ENCODE measurements around the gene SLIT3. TPM values are rescaled to one million over a fixed set of nuclear protein-coding genes. Genes with fewer than 3 reads are reported as not detected.

The SLIT3 gene
- polyA plus RNA-seq, 1 donor = 18.3 TPM

DNA sequence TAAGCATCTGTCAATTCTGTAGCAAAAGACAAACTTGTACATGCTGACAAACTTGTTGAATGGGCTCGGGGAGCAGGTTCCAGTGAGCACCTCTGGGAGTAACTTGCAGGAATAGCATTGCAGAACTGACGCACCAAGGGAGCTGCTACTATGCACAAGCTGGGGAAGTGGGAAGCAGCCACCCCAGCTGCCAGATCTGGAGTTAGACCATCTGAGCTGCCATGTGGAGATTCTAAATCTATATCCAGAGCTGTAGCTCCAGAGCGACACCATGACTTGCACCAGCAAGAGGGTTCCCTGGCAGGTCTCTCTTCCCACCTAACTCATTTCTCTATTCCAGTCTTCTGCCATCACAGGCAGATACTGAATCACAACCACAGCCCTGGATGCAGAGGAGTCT is 375.8 kb downstream of the SLIT3 start:
- Histone ChIP-seq H3K4me1 (ENCODE audit: control insufficient read depth, insufficient read depth, low read length) (no peaks in the 10 kb centered on the region), H3K36me3 (ENCODE audit: control insufficient read depth, insufficient read depth, low read length) (no peaks in the 10 kb centered on the region), H3K27me3 (ENCODE audit: control insufficient read depth, insufficient read depth, low read length) (peaks cover 15% of the 10 kb centered on the region), H3K4me3 (ENCODE audit: low read length) (no peak overlapping the region), H3K27ac (ENCODE audit: low read length) (no peak overlapping the region), H3K9me3 (ENCODE audit: control insufficient read depth, low read depth, low read length) (no peaks in the 10 kb centered on the region)
- no peak for DNase-seq
- no CpG with 5 or more reads among the region's 3 CpGs for WGBS (ENCODE audit: insufficient coverage, low lambda C conversion rate)

DNA sequence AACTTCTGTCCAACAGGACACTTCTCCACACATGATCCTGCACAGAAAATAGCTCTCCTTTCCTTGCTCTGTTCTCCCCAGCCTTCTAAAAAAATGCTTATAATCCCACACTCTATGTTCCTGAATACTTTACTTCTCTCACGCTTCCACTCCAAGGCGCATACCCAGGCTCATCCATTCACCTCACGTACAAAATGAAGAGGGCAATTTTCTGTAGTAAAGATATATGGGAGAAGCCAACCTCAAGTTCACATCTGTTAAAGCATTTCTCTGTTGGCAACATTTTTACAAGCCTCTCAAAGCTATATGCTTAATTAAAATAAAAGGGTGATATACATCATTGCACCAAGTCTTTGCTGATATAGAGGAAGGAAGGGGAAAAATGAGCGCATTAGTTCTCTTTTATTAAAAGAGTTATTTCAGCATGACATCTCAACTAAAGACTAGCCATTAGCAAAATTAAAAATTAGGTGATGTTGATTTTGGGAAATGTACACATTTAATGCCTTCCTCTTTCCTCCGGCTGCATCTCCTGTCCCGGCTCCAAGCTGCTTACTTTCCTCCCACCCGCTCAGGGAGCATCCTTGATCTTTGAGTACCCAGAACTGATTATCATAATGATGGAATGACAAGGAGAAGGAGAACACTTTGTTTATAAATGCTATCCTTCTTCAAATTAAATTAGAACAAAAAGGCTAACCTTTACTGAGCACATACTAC is 379.6 kb downstream of the SLIT3 start:
- 100% methylated on average over 2 of the region's 7 CpGs for WGBS (ENCODE audit: insufficient coverage, low lambda C conversion rate)
- H3K27me3 ChIP-seq (ENCODE audit: control insufficient read depth, insufficient read depth, low read length) = peaks cover 31% of the 10 kb centered on the region
- no peaks in the 10 kb centered on the region for H3K36me3 ChIP-seq (ENCODE audit: control insufficient read depth, insufficient read depth, low read length)
- H3K4me3 ChIP-seq (ENCODE audit: low read length) = no peak overlapping the region
- H3K9me3 ChIP-seq (ENCODE audit: control insufficient read depth, low read depth, low read length) = no peaks in the 10 kb centered on the region
- H3K4me1 ChIP-seq (ENCODE audit: control insufficient read depth, insufficient read depth, low read length) = no peaks in the 10 kb centered on the region
- no peak overlapping the region for H3K27ac ChIP-seq (ENCODE audit: low read length)
- no peak for DNase-seq

DNA sequence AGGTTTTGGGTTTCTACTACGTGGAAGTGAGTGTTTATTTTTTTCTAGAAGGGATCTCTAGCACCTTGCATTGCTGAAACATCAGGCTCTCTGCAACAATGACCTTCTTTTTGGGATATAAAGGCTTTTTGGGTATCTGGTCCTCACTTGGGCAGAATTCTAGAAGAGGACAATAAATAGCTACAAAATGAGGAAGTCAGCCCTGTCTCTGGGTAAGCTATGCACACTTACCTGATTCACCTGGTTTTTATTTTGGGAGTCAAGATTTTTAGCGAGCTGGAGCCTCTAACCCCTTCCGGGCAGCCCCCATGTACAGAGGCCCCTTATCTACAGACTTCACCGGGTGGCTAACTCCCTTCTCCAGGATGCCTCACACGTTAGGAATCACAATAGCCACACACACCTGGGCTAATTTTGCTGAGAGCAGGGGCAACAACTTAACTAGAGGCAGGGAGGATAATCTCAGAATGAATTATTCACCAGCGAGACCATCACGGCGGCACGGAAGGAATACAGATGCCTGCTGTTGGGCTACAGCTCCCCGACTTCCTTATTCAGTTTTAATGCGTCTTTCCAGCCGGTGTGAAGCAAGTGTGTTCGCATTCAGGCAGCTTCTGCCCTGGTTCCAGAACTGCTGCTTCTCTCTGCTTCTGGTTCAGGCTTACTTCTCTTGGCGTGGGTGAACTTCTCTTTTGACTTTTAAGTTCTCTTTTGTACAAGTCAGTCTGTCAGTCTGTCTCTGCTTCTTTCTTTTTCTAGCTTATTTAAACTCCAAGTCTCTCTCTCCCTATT is 380.7 kb downstream of the SLIT3 start:
- 55% methylated on average over 3 of the region's 14 CpGs for WGBS (ENCODE audit: insufficient coverage, low lambda C conversion rate)
- DNase-seq = peak in 1 of 2 donors; percentile 5
- Histone ChIP-seq H3K9me3 (ENCODE audit: control insufficient read depth, low read depth, low read length) (no peaks in the 10 kb centered on the region), H3K27me3 (ENCODE audit: control insufficient read depth, insufficient read depth, low read length) (peaks cover 34% of the 10 kb centered on the region), H3K27ac (ENCODE audit: low read length) (no peak overlapping the region), H3K4me1 (ENCODE audit: control insufficient read depth, insufficient read depth, low read length) (no peaks in the 10 kb centered on the region), H3K4me3 (ENCODE audit: low read length) (no peak overlapping the region), H3K36me3 (ENCODE audit: control insufficient read depth, insufficient read depth, low read length) (no peaks in the 10 kb centered on the region)

DNA sequence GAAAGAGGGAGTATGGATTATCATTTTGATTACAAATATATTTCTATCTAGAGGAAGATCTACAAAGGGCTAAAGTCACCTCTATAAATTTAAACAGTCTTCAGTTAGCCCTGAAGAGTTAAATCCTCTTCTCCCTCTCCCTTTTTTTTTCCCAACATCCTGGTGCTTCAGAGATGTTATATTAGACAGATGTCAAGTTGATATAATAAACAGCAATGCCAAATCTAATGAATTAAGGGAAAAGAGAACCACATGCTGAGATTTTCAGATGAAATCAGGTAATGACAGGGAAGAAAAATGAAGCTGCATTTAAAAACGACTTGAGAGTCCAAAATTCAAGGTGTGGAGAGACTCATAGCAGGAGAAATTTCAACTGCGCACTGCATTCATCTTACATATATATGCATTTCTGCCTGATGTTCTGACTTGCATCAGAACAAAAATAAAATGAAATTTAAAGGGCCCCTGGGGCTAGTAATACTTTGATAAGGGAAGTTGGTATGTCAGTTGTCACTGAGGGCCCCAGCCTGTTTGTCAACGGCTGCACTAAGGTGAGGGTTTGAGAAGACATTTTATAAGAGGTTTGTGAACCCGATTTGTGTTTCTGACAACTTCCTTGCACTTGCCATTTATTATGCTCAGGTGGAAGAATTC is 382.9 kb downstream of the SLIT3 start:
- Histone ChIP-seq H3K27ac (ENCODE audit: low read length) (no peak overlapping the region), H3K36me3 (ENCODE audit: control insufficient read depth, insufficient read depth, low read length) (no peaks in the 10 kb centered on the region), H3K4me1 (ENCODE audit: control insufficient read depth, insufficient read depth, low read length) (no peaks in the 10 kb centered on the region), H3K9me3 (ENCODE audit: control insufficient read depth, low read depth, low read length) (no peaks in the 10 kb centered on the region), H3K4me3 (ENCODE audit: low read length) (no peak overlapping the region), H3K27me3 (ENCODE audit: control insufficient read depth, insufficient read depth, low read length) (peaks cover 34% of the 10 kb centered on the region)
- DNase-seq = no peak
- WGBS (ENCODE audit: insufficient coverage, low lambda C conversion rate) = 75% methylated on average over 2 of the region's 4 CpGs

DNA sequence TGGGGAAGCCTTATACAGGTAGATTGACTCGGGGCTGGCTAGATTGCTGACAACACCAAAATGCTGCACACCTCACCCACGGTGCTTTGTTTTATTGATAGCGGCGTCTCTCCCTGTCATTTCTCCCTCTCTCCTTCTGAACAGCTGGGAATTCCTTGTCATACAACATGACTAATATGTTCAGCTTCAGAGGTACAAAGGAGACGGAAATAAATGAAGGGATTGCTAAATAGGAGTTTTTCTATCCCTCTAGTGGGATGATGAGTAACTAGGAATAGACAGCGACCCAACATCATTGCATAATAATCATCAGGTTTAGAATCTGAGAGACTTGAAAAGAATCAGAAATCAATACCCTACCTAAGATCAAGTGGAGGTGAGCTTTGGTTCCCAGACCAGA is 384.1 kb downstream of the SLIT3 start:
- Histone ChIP-seq H3K36me3 (ENCODE audit: control insufficient read depth, insufficient read depth, low read length) (no peaks in the 10 kb centered on the region), H3K4me1 (ENCODE audit: control insufficient read depth, insufficient read depth, low read length) (no peaks in the 10 kb centered on the region), H3K27me3 (ENCODE audit: control insufficient read depth, insufficient read depth, low read length) (peaks cover 40% of the 10 kb centered on the region), H3K27ac (ENCODE audit: low read length) (no peak overlapping the region), H3K9me3 (ENCODE audit: control insufficient read depth, low read depth, low read length) (no peaks in the 10 kb centered on the region), H3K4me3 (ENCODE audit: low read length) (no peak overlapping the region)
- WGBS (ENCODE audit: insufficient coverage, low lambda C conversion rate) = 67% methylated on average over 2 of the region's 6 CpGs
- no peak for DNase-seq

DNA sequence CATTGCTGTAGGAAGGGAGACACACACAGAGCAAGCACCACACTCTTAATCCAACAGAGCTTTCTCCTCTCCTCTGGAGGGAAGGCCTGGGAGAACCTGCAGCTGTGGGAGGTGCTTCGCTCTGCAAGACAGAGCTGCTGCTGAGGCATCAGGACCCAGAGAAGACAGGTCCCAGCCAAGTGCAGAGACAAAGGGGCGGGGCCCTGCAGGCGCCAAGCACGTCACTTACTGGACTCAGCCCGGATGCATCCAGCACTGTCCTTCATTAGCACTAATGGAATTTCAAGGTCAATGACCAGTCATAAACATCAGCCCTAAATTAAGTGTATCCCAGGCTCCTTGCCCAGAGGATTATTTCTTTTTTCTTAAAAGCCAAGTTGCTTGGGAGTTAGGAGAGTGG is 384.7 kb downstream of the SLIT3 start:
- H3K36me3 ChIP-seq (ENCODE audit: control insufficient read depth, insufficient read depth, low read length) = no peaks in the 10 kb centered on the region
- peak; percentile 26 to 27 for DNase-seq
- WGBS (ENCODE audit: insufficient coverage, low lambda C conversion rate) = no CpG with 5 or more reads among the region's 5 CpGs
- H3K27ac ChIP-seq (ENCODE audit: low read length) = no peak overlapping the region
- H3K4me3 ChIP-seq (ENCODE audit: low read length) = no peak overlapping the region
- peaks cover 37% of the 10 kb centered on the region for H3K27me3 ChIP-seq (ENCODE audit: control insufficient read depth, insufficient read depth, low read length)
- no peaks in the 10 kb centered on the region for H3K9me3 ChIP-seq (ENCODE audit: control insufficient read depth, low read depth, low read length)
- no peaks in the 10 kb centered on the region for H3K4me1 ChIP-seq (ENCODE audit: control insufficient read depth, insufficient read depth, low read length)

DNA sequence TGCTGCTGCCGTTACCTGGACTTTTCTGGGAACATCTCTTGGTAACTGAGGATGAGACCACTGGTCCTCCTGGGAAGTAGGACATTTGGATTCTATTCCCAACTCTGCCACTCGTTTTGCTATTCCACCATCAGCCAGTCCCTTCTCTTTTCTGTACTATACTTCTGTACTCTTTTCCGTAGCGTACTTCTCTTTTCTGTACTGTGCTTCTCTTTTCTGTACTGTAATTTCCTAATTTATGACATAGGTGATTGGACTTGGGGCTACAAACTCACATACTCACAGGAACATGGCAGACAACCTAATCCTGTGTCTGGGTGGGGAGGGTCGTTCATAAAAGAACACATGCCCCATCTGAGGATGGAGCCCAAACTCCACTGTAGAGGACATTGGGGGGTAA is 386.4 kb downstream of the SLIT3 start:
- 94% methylated on average over 3 of the region's 5 CpGs for WGBS (ENCODE audit: insufficient coverage, low lambda C conversion rate)
- Histone ChIP-seq H3K27me3 (ENCODE audit: control insufficient read depth, insufficient read depth, low read length) (peaks cover 22% of the 10 kb centered on the region), H3K4me3 (ENCODE audit: low read length) (no peak overlapping the region), H3K27ac (ENCODE audit: low read length) (no peak overlapping the region), H3K36me3 (ENCODE audit: control insufficient read depth, insufficient read depth, low read length) (no peaks in the 10 kb centered on the region), H3K4me1 (ENCODE audit: control insufficient read depth, insufficient read depth, low read length) (no peaks in the 10 kb centered on the region), H3K9me3 (ENCODE audit: control insufficient read depth, low read depth, low read length) (no peaks in the 10 kb centered on the region)
- DNase-seq = no peak

DNA sequence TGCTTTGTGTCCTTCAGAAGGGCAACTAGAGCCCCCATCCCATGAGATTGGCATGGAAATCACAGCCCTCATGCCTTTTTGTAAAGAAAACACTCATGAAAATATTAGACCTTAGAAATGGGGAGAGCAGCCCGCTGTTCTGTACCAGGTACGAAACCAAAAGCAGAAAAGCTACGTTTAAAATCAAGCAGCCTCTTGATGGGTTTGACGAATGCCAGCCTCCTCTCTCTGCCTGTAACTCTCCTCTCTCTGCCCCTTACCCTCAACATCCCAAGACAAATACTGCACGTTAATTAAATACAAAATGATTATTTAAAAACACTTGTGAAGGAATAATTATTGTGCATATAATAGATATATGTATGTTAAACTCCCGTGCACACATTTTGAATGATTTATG is 390.1 kb downstream of the SLIT3 start:
- Histone ChIP-seq H3K36me3 (ENCODE audit: control insufficient read depth, insufficient read depth, low read length) (no peaks in the 10 kb centered on the region), H3K27me3 (ENCODE audit: control insufficient read depth, insufficient read depth, low read length) (peaks cover 8% of the 10 kb centered on the region), H3K4me1 (ENCODE audit: control insufficient read depth, insufficient read depth, low read length) (no peaks in the 10 kb centered on the region), H3K9me3 (ENCODE audit: control insufficient read depth, low read depth, low read length) (no peaks in the 10 kb centered on the region), H3K4me3 (ENCODE audit: low read length) (no peak overlapping the region), H3K27ac (ENCODE audit: low read length) (no peak overlapping the region)
- no peak for DNase-seq
- WGBS (ENCODE audit: insufficient coverage, low lambda C conversion rate) = 73% methylated on average over 3 of the region's 6 CpGs

DNA sequence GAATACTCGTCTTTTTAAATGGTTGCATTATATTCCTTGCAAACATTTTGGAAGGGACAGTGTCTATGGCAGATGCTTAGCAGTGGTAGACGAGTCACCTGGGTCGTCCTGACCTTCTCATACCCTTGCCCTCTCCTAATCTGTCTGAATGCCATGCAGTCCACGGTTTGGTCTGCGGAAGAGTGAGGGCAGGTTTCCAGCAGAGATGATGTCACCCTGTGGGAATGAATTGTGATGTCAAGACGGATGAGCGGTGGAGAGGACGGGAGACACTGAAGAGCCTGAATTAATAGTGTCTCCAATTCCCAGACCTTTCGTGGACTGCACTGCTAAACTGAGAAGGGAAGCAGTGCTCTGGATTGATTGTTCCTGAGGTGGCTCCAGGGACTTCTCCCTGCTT is 392.7 kb downstream of the SLIT3 start:
- Histone ChIP-seq H3K4me3 (ENCODE audit: low read length) (no peak overlapping the region), H3K27me3 (ENCODE audit: control insufficient read depth, insufficient read depth, low read length) (peaks cover 8% of the 10 kb centered on the region), H3K9me3 (ENCODE audit: control insufficient read depth, low read depth, low read length) (no peaks in the 10 kb centered on the region), H3K4me1 (ENCODE audit: control insufficient read depth, insufficient read depth, low read length) (no peaks in the 10 kb centered on the region), H3K27ac (ENCODE audit: low read length) (no peak overlapping the region), H3K36me3 (ENCODE audit: control insufficient read depth, insufficient read depth, low read length) (no peaks in the 10 kb centered on the region)
- DNase-seq = no peak
- WGBS (ENCODE audit: insufficient coverage, low lambda C conversion rate) = no CpG with 5 or more reads among the region's 9 CpGs

DNA sequence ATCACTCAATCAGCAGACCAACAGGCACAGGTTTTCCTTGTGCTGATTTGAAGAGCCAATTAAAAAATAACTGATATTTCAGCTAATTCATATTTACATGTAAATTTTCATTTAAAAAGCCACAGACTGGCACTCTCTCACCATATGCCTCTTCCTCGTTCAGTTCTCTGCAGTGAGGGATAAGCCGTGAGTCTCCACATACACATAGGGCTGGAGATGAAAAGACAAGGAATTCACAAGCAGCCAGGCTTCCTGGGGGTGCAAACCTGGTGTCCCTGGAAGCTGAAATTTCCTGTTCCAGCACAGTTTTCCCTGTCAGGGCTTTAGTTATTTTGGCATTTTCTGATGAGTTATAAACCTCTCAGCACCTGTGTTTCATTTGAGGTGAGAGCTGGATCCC is 397.9 kb downstream of the SLIT3 start:
- H3K27ac ChIP-seq (ENCODE audit: low read length) = no peak overlapping the region
- no peak overlapping the region for H3K4me3 ChIP-seq (ENCODE audit: low read length)
- H3K9me3 ChIP-seq (ENCODE audit: control insufficient read depth, low read depth, low read length) = no peaks in the 10 kb centered on the region
- 60% methylated on average over 1 of the region's 2 CpGs for WGBS (ENCODE audit: insufficient coverage, low lambda C conversion rate)
- no peaks in the 10 kb centered on the region for H3K4me1 ChIP-seq (ENCODE audit: control insufficient read depth, insufficient read depth, low read length)
- DNase-seq = no peak
- H3K27me3 ChIP-seq (ENCODE audit: control insufficient read depth, insufficient read depth, low read length) = no peaks in the 10 kb centered on the region
- no peaks in the 10 kb centered on the region for H3K36me3 ChIP-seq (ENCODE audit: control insufficient read depth, insufficient read depth, low read length)

All from large intestine (tissue), 3 donors.